Measurements from ENCODE around the gene GIT1. TPM values are rescaled to one million over a fixed set of nuclear protein-coding genes. Genes with fewer than 3 reads are reported as not detected.

GIT1 gene
- total and polyA plus RNA-seq, 9 of the 15 experiments (the other 6 are each of a cell fraction or from before 2014, with no cell fraction given) = 0.35 to 35.3 (median 17.1) TPM

DNA sequence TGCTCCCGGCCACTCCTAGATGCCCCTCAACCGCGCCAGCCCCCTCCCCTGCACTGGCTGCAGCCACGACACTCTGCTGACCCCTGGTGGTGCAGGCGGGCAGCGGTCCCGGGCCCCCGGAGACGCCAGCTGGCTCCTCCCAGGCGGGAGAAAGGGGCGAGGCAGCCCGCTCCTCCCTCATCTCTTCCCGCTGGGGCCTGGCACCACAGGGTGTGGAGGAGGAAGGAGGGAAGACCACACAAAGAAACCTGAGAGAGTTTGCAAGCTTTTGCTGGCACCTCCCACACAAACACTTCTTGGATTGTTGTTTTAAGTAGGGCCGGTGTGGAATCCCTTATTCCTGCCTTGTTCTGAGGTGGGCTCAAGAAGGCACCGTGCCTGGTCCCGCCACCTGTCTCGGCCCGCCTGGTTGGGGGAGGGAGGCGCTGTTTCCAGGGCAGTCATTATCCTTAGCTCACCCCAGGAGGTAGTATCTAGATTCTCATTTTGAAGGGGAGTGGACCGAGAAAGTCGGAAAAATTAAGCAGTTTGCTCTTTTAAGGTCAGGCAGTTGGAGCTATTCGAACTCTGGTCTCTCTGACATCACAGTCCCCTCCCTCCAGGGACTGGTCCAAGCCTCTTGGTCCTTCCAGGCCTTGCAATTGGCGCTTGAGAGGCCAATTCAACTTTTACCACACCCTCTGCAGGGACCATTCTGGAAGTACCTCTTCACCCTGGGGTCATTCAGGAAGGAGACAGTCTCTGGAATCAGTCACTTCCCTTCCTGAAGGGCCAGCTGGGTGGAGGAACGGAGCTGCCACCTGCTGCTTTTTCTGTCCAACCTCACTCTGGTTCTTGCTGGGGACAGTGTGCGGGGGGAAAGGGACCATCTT, 2.5 kb upstream of the GIT1 start (continued):
- TF ChIP-seq SMAD3 (CRISPR knock-in tag; conservative IDR thresholded peaks at IDR 0.05) (0 out of 2 replicates have a peak, but pooled peaks have one; percentile 54), FOXA3 (CRISPR knock-in tag; conservative IDR thresholded peaks at IDR 0.05 in 1 of 2, IDR thresholded peaks at IDR 0.05 in 1 of 2) (no peak), SMAD4 (CRISPR knock-in tag; conservative IDR thresholded peaks at IDR 0.05) (peak; percentile 68), TBL1XR1 (IDR thresholded peaks at IDR 0.05; ENCODE audit: low read length in 2 of 2) (peak in 1 of 2 experiments; percentile 40; a peak in 1 of 4 replicates), XRCC5 (IDR thresholded peaks at IDR 0.05; ENCODE audit: low read depth, low read length) (peak; percentile 94; the same call in 1 of the 2 replicates), ESRRA (IDR thresholded peaks at IDR 0.05; ENCODE audit: borderline replicate concordance, low read depth) (peak; percentile 21; the same call in 1 of the 2 replicates), JUND (IDR thresholded peaks at IDR 0.05; ENCODE audit: borderline replicate concordance, low read depth, low read length) (0 out of 2 replicates have a peak, but pooled peaks have one; percentile 15), JUND (tag; IDR thresholded peaks at IDR 0.05; ENCODE audit: borderline replicate concordance, low read depth, low read length) (peak; percentile 8; the same call in 1 of the 3 replicates), ZNF507 (tag; conservative IDR thresholded peaks at IDR 0.05) (no peak), ZNF121 (CRISPR knock-in tag; conservative IDR thresholded peaks at IDR 0.05) (no peak)
- TF ChIP-seq, protein P1, sequence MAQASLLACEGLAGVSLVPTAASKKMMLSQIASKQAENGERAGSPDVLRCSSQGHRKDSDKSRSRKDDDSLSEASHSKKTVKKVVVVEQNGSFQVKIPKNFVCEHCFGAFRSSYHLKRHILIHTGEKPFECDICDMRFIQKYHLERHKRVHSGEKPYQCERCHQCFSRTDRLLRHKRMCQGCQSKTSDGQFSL (CRISPR knock-in tag; IDR thresholded peaks at IDR 0.05) = no peak
- TF ChIP-seq, protein P1 (tag; IDR thresholded peaks at IDR 0.05) = no peak; a peak in 1 of 4 replicates
- TF ChIP-seq, protein P2, sequence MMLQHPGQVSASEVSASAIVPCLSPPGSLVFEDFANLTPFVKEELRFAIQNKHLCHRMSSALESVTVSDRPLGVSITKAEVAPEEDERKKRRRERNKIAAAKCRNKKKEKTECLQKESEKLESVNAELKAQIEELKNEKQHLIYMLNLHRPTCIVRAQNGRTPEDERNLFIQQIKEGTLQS (IDR thresholded peaks at IDR 0.05) = no peak
- TF ChIP-seq, protein P2 (CRISPR knock-in tag; conservative IDR thresholded peaks at IDR 0.05) = no peak
- TF ChIP-seq, protein P3, sequence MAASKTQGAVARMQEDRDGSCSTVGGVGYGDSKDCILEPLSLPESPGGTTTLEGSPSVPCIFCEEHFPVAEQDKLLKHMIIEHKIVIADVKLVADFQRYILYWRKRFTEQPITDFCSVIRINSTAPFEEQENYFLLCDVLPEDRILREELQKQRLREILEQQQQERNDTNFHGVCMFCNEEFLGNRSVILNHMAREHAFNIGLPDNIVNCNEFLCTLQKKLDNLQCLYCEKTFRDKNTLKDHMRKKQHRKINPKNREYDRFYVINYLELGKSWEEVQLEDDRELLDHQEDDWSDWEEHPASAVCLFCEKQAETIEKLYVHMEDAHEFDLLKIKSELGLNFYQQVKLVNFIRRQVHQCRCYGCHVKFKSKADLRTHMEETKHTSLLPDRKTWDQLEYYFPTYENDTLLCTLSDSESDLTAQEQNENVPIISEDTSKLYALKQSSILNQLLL (CRISPR knock-in tag; IDR thresholded peaks at IDR 0.05; ENCODE audit: borderline replicate concordance) = no peak
- TF ChIP-seq, protein P4, sequence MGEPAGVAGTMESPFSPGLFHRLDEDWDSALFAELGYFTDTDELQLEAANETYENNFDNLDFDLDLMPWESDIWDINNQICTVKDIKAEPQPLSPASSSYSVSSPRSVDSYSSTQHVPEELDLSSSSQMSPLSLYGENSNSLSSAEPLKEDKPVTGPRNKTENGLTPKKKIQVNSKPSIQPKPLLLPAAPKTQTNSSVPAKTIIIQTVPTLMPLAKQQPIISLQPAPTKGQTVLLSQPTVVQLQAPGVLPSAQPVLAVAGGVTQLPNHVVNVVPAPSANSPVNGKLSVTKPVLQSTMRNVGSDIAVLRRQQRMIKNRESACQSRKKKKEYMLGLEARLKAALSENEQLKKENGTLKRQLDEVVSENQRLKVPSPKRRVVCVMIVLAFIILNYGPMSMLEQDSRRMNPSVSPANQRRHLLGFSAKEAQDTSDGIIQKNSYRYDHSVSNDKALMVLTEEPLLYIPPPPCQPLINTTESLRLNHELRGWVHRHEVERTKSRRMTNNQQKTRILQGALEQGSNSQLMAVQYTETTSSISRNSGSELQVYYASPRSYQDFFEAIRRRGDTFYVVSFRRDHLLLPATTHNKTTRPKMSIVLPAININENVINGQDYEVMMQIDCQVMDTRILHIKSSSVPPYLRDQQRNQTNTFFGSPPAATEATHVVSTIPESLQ (CRISPR knock-in tag; IDR thresholded peaks at IDR 0.05) = no peak
- TF ChIP-seq, protein P5, sequence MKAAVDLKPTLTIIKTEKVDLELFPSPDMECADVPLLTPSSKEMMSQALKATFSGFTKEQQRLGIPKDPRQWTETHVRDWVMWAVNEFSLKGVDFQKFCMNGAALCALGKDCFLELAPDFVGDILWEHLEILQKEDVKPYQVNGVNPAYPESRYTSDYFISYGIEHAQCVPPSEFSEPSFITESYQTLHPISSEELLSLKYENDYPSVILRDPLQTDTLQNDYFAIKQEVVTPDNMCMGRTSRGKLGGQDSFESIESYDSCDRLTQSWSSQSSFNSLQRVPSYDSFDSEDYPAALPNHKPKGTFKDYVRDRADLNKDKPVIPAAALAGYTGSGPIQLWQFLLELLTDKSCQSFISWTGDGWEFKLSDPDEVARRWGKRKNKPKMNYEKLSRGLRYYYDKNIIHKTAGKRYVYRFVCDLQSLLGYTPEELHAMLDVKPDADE (conservative IDR thresholded peaks at IDR 0.05; ENCODE audit: control insufficient read depth, low read depth, low read length) = peak; percentile 57; the same call in 1 of the 2 replicates

Measured in K562 (cell line).